GM19035 (cell line): Measurements from ENCODE around the gene KIAA1143.

Source experiments
- ATAC-seq: cut with Tn5 transposase; IDR thresholded peaks from one replicate; pipeline ENCODE4 v1.9.1; 2021; ENCODE audit not compliant: unreplicated experiment

Gene KIAA1143

DNA sequence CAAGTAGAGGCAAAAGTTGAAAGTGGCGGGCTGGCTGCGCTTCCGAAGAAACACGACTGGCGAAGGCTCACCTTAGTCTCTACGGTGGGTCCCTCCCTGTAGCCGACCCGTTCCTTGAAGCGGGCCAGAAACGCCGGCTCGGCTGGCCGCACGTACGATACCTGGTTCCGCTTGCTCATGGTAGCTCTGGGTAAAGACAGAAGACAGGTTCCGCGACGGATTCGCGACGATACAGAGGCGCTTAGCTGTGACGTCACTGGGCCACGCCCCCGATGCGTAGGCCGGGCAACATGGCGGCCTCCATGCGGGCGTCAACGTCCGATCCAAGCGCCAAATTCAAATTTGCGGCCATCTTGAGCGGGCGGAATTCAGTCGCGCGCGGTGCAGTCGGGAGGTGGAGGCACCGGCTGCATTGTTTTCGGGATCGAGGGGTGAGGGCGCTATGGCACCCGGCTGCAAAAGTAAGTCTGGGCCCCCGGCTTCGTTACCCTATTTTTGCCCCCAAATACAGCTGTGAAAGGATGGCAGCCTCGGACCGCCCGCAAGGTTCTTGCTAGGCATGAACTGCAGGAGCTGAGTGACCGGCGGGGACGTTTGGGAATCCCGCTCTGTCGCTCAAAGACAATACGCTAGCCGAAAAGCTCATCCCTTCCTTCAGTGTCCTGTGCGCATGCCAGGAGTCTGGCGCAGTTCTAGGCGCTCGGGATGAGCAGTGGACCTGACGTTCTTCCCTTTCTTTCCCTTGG is at the start of gene KIAA1143, which contains the start of gene KIF15:
TSS of gene KIAA1143 (minus strand) at position 196 of the 746 bp plus-strand sequence. CDS start at position 179, 17 bp downstream.
TSS of gene KIF15 (plus strand) at position 371 of the 746 bp plus-strand sequence. CDS start at position 443, 72 bp downstream.
- peak; percentile 95 for ATAC-seq

DNA sequence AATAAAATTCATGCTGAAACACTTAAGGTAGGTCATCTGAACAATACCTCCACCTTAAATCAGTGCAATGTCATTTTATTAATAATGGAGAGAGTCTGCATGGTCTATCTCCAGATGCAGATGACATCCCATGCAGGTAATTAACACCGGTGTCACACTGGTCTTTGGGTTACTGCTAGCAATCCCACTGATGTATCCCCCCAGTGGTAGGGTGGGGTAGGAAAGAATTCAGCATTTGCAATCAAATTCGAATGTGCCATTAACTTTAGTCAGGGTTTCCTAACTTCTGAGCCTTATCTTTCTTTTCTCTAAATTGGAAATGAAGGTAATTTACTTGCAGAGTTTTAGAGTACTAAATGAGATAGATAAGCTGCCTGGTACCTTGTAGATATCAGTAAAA is 44.5 kb upstream of the KIAA1143 start:
- ATAC-seq, result no peak

DNA sequence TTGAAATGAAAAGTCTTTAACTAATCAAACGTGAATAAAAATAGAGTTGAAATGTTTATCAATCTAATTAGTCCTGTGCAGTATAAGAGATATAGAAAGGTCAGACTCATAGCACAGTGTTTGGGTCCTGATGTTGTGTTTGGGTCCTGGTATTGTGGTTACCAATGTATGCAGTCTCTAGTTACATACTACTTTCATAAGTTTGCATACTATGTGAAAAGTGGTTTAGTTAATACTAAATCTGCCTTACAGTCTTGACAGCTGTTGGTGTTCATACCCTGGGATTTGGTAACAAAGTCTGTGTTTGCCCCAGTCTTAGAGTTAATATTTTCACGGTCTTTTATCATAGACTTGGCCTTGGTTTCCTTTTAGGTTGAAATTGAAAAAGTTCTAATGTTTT is 41.9 kb upstream of the KIAA1143 start:
- no peak for ATAC-seq

DNA sequence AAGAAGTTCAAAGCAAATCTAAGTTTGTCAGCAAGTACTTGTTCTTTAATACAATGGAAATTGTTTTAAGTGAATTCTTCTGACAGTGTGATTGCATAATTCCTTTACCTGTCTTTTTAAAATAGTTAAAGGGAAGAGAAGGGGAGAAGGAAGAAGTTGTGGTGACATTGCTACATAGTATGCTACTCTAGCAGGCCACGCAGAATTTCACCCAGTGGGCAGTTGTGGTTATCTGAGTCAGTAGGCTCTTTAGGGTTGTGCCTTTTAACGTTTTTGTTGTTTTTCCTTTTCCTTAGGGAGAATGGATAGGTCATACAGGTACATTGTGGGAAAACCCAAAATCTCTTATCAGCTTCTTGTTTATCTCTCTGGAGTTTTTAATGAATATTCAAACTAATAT is 40.6 kb upstream of the KIAA1143 start:
- ATAC-seq, result no peak

DNA sequence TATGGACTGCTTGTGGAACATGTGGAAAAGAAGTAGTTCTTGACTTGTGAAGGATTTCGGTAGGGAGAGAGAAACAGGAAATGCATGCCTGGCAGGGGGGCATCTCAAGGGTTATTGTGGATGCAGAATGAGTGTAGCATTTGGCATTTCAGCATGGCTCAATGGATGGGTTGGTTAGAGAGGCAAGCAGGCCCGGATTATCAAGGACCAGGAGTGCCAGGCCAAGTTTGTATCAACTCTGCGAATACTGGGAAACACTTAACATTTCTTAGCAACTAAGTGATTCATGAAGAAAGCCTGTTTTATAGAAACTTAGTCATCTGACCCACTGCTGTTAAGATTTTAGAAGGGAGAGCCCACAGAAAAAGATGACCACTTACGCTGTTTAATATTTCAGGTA is 33.8 kb upstream of the KIAA1143 start:
- no peak for ATAC-seq

DNA sequence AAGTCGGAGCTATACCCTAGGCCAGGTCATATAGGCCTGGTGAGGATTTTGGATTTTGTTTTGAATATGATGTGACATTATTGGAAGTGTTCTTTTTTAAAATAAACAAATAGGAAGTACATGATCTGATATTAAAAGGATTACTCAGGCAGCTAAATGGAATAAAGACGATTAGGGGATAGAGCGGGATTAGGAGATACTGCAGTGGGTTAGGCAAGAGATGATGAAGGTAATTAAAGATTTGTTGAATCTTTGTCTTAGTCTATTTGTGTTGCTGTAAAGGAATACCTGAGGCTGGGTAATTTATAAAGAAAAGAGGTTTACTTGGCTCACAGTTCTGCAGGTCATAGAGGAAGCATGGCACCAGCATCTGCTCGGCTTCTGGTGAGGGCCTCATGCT is 21.5 kb upstream of the KIAA1143 start:
- no peak for ATAC-seq

DNA sequence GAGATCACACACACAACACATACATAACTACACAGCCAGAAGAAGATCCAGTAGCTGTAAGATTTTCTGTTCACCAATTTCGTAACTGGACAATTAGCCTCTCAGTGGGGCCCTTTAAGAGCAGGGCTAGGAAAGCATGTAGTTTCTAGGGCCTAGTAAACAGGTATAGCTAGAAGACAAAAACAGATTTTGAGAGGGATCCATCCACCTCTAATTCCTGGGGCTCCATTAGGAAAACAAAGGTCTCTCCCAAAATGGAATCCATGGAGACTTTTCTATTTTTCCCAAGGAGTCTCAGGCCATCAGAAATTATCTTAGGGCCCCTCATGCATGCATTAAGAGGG is 10.7 kb upstream of the KIAA1143 start:
- ATAC-seq, result no peak

DNA sequence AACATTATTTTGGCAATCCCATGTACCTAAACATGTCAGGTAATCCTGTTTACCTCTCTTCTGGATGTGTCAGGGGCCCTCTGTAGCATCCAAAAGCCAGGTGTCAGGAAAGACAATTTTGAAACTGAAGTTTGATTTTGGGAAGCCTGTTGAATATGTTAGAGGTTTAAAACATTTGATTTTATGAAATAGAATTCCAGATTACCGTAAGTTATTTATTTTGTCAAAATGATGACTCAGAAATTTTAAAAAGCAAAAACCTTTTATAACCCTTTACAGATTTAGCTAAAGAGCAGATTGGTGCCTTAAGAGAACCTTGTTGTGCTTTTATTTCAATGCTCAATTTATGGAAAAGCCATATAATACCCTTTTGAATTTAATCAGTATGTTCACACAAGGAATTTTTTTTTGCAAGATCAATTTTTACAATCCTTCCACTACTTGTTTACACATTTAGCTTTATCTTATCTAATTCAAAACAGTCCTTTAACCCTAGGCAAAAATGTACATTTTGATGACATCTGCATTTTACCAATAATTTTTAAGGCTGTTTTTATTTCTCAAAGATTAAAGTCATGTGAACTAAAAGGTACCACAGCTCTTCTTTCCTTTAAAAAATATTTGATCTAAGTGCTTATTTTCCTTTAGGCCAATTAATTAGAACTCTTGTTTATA is 10.1 kb upstream of the KIAA1143 start:
- no peak for ATAC-seq

DNA sequence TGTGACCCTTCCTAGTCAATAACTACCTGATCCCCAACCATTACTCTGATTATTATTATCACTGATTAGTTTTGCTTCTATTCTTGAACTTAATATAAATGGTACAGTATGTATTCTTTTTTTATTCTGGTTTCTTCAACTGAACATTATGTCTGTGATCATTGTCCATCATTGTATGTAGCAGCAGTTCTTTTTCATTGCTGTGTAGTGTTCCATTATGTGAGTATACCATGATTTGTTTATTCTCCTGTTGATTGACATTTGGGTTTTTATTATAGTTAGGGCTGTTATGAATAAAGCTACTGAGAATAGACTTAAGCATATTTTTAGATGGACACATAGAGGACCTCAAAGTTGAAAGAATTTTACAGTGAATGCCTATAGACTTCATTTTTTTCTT is 2.8 kb upstream of the KIAA1143 start:
- no peak for ATAC-seq

DNA sequence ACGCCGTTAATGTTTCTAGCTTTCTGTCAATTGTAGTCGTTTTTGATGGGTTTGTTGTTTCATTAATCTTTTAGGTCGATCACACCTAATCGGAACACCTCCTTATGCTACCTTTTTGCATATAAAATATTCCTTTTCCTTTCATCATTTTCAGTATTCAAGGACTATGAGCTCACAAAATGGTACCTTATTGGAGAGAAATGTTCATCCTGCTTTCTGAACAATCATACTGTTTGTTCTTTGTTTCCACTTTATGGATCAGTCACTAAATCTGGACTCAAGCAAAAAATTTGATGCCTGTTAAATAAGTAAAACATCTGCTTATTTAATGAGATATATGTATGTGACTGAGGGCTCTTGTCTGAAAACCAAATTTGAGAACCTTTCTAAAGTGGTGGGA is 1.3 kb upstream of the KIAA1143 start:
- ATAC-seq, result no peak

DNA sequence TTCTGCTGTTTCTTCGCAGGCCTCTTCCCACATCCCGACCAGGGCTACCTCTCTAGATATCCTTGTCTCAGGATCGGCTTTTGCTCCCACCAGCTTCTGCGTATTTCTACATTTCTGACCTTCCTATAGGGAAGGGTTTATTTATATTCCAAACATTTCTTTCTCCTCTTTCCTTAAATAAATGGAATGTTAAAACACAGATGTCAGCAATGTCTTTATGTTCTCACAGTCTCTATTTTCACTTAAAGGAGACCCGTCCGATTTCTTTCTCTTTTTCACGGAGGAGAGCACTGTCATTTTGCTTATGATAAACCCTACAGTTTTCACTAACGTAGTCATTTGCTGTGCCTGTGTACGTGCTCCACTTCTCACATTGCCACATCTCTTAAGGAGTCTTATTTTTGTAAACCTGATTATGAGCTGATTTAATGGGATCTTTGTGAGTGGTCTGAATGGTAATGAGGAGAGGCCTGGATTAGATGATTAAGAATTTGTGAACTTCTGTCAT is 805 bp upstream of the KIAA1143 start:
- peak; percentile 5 for ATAC-seq

DNA sequence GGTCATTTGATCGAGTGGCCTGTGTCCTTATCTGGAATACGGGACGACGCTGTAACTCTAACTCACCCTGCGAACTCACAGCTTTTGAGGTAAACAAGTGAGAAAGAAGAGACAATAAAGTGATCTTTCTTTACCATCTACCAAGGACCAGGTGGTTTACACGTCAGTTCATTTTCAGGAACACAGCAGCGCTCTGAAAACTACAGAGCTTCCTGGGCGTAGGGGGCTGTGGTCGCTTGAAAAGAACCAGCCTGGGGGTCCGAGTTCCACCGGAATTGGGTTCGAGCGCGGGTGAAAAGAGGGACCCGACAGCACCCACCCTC is 357 bp downstream of the KIAA1143 start:
- no peak for ATAC-seq

DNA sequence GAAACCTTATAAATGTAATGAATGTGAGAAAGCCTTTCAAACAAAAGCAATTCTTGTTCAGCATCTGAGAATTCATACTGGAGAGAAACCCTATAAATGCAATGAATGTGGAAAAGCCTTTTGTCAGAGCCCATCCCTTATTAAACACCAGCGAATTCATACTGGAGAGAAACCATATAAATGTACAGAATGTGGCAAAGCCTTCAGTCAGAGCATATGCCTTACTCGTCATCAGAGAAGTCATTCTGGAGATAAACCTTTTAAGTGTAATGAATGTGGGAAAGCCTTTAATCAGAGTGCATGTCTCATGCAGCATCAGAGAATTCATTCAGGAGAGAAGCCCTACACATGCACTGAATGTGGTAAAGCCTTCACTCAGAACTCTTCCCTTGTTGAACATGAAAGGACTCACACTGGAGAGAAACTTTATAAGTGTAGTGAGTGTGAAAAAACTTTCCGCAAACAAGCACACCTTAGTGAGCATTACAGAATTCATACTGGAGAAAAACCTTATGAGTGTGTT is 26.7 kb downstream of the KIAA1143 start:
- no peak for ATAC-seq

DNA sequence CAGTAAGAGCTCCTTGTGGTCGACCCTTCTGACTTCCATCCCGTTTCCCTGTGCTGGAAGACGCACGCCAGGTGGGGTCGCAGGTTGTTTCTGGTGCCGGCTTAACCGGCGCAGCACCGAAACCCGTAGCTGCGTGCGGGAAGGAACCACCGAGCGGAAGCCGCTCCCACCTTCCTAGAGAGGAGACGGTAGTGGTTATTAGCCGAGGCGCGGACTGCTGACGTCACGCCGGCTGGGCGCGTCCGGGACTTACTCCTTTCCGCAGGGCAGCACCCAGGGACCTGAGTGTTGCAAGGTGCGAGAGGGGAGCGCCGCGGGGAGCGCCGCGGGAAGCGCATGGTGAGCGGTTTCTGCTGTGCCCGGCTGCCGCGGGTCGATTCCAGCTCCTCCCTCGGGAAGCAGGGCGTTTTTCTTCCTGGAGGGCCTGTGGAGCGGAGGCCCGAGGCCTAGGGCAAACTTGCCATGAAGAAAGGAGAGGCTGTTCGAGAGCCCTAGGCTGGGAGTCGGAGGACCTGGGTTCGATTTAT is 32.0 kb downstream of the KIAA1143 start, which contains the start of gene ZNF501:
TSS of gene ZNF501 (plus strand) at position 252 of the 527 bp plus-strand sequence. CDS start 4,787 bp downstream, outside the sequence.
- ATAC-seq, result peak; percentile 88

DNA sequence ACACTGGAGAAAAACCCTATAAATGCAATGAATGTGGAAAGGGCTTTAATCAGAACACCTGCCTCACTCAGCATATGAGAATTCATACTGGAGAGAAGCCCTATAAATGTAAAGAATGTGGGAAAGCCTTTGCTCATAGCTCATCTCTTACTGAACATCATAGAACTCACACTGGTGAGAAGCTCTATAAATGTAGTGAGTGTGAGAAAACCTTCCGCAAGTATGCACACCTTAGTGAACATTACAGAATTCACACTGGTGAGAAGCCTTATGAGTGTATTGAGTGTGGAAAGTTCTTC is 39.4 kb downstream of the KIAA1143 start:
- ATAC-seq, result no peak

DNA sequence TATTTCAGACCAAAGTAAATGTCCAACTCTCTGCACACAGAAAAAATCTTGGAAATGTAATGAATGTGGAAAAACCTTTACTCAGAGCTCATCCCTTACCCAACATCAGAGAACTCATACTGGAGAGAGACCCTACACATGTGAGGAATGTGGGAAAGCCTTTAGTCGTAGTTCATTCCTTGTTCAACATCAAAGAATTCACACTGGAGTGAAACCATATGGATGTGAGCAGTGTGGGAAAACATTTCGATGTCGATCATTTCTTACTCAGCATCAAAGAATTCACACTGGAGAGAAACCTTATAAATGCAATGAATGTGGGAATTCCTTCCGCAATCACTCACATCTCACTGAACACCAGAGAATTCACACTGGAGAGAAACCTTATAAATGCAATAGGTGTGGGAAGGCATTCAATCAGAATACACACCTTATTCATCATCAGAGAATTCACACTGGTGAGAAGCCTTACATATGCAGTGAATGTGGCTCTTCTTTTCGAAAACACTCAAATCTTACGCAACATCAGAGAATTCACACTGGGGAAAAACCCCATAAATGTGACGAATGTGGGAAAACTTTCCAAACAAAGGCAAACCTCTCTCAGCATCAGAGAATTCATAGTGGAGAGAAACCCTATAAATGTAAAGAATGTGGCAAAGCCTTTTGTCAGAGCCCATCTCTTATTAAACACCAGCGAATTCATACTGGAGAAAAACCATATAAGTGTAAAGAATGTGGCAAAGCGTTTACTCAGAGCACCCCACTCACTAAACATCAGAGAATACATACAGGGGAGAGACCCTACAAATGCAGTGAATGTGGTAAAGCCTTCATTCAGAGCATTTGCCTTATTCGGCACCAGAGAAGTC is 40.0 kb downstream of the KIAA1143 start:
- no peak for ATAC-seq

DNA sequence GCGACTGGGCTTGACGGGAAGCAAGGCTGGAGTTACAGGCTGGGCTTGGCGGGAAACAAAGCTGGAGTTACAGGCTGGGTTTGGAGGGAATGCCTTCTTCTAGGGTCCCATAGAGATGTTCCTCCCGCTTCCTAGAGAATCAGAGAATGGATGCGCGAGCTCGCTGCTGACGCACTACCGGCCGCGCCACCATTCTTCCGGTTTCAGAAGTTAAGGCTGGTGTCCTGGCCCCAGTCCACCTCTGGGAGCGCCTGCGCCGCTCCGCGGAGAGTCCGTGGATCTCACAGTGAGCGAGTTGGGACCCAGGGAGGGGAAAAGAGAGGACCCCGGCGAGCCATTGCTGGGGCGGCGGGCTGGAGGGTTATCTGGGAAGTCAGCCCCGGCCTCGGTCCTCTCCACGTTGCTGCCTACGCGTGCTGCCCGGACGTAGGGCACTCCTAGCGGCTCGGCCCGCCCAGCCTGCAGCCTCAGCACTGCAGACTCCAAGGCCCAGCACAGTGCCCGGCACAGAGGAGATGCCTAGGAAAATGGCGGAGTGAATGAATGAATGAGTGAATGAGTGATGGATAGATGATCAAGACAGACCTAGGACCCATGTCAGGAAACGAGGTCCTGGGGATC is 48.9 kb downstream of the KIAA1143 start, which contains the start of gene ZNF502:
TSS of gene ZNF502 (plus strand) at position 206 of the 621 bp plus-strand sequence. CDS start 7,602 bp downstream, outside the sequence.
- ATAC-seq, result no peak
